HG03520 (cell line): ENCODE measurements around the gene SPSB3.

Source experiments
- ATAC-seq: cut with Tn5 transposase; IDR thresholded peaks from one replicate; pipeline ENCODE4 v1.9.1; 2021; ENCODE audit warnings: mild to moderate bottlenecking, moderate library complexity; ENCODE audit not compliant: unreplicated experiment

The SPSB3 gene

GRCh38 chr16:1775846-1776671, 6.3 kb downstream of the SPSB3 start:
- ATAC-seq: no peak

GRCh38 chr16:1775006-1775845, 7.1 kb downstream of the SPSB3 start:
- ATAC-seq: no peak

GRCh38 chr16:1774448-1774780, 8.0 kb downstream of the SPSB3 start:
- ATAC-seq: no peak

GRCh38 chr16:1773703-1774447, 8.5 kb downstream of the SPSB3 start:
- ATAC-seq: no peak

GRCh38 chr16:1772908-1773702, 9.3 kb downstream of the SPSB3 start, which contains the start of gene MRPS34:
Gene MRPS34 (minus strand): TSS chr16:1773134. CDS start chr16:1773119, 15 bp downstream.
- ATAC-seq: no peak

GRCh38 chr16:1772362-1772907, 9.9 kb downstream of the SPSB3 start, which contains the start of gene EME2:
Gene EME2 (plus strand): TSS chr16:1772810. CDS start chr16:1773228, 418 bp downstream.
- no peak for ATAC-seq

GRCh38 chr16:1771864-1772361, 10.5 kb downstream of the SPSB3 start:
- no peak for ATAC-seq

GRCh38 chr16:1771188-1771863, 11.0 kb downstream of the SPSB3 start, which contains the start of gene NME3:
Gene NME3 (minus strand): TSS chr16:1771543. CDS start chr16:1771534, 9 bp downstream.
- no peak for ATAC-seq

GRCh38 chr16:1770328-1771187, 11.8 kb downstream of the SPSB3 start:
- ATAC-seq: no peak

GRCh38 chr16:1769402-1770300, 12.7 kb downstream of the SPSB3 start:
- ATAC-seq: no peak

- ATAC-seq: no peak
These were observed 13.5 kb downstream of the SPSB3 start for GRCh38 chr16:1768767-1769401.

GRCh38 chr16:1768061-1768766, 14.2 kb downstream of the SPSB3 start:
- no peak for ATAC-seq

- ATAC-seq: no peak
These were observed 15.0 kb downstream of the SPSB3 start for GRCh38 chr16:1767116-1767994.

GRCh38 chr16:1766701-1767100, 15.7 kb downstream of the SPSB3 start:
- no peak for ATAC-seq

GRCh38 chr16:1766231-1766630, 16.1 kb downstream of the SPSB3 start:
- ATAC-seq: no peak
